Activated CD4-positive, alpha-beta T cell treated with anti-CD3 and anti-CD28 coated beads for 4 hours (primary cell): ENCODE measurements around the gene MCM5.
"Not testable (repeated sequence)": the region's sequence is repeated elsewhere in the genome, so short reads cannot be mapped to it uniquely, and the experiment has no call there.

Experiments
- DNase-seq, 2 donors: peaks; one replicate each; pipeline ENCODE4 v3.0.0-alpha.2; 2020

MCM5 gene

DNA sequence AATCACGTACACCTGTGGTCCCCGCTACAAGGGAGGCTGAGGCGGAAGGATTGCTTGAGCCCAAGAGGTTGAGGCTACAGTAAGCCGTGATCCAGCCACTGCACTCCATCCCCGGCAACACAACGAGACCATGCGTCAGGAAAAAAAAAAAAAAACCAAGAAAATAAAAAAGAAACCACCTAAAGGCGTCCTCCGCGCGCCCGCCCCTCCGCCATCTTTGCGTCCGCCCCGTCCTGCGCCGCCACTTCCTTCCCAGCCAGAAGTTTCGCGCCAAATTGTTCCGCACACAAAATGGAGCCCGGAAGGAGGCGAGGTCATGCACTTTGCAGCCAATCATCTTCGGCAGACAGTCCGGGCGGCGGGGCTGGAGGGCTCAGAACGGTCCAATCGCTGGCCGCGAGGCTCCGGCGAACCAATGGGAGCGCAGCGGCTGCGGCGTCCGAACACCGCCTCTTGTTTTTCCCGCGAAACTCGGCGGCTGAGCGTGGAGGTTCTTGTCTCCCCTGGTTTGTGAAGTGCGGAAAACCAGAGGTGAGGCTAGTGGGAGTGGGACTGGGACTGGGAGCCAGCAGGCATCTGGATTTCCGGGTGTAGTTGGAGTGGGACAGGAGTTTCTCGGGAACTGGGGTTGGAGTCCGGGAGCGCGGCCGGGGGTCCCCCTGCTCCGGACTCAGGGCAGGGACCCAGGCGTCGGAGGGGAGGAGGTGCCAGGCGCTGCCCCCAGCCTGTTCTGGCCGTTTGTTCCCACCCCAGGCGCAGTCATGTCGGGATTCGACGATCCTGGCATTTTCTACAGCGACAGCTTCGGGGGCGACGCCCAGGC, at the start of gene MCM5:
Gene MCM5, plus strand, starts transcription at position 463 of the 823 bp plus-strand sequence. Its CDS starts 299 bp downstream, at position 762.
- peak; percentile 96 for DNase-seq

DNA sequence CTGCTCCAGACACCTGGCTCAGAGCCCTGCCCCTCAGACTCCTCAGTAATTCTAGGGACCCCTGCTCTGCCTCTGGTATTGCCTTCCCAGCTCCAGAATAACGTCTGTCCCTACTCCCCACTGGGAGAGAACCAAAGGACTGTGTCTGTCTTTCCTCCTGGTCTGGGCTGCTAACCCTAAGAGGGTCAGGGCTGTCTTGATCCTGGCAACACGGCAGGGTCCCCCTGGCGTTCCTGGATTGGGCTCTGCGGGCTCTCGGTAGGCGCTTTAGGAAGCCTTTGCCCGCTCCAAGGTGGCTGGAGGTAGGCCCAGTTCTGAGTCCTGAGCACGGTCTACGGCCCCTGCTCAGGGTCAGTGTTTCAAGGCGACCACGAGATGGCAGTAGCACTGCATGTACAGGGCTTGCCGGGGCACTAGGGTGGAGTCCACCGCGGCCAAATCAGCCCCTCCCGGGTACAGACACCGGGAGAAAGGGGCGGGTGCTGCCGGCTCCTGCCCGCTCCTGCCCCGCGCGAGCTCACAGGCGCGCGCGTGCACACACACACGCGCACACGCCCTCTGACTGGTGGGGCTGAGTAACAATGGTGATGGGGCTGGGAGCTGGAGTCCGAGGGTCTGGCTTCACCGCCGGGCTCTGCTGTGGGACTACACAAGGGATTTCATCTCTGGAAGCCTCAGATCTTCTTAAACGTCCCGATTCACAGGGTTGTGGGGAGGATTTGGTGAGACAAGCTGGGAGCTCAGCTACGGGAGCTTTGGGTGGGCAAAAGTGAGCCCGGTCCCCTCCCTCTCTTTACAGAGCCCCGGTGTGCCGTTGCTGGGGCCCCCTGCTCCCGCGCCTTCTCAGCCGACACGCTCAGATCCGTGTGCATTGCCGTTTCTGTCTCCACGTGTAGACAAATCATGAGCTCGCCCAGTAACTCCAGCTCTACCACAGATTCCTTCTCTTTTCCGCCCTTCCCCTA, 49.1 kb upstream of the MCM5 start:
- peak; percentile 81 to 83 for DNase-seq

DNA sequence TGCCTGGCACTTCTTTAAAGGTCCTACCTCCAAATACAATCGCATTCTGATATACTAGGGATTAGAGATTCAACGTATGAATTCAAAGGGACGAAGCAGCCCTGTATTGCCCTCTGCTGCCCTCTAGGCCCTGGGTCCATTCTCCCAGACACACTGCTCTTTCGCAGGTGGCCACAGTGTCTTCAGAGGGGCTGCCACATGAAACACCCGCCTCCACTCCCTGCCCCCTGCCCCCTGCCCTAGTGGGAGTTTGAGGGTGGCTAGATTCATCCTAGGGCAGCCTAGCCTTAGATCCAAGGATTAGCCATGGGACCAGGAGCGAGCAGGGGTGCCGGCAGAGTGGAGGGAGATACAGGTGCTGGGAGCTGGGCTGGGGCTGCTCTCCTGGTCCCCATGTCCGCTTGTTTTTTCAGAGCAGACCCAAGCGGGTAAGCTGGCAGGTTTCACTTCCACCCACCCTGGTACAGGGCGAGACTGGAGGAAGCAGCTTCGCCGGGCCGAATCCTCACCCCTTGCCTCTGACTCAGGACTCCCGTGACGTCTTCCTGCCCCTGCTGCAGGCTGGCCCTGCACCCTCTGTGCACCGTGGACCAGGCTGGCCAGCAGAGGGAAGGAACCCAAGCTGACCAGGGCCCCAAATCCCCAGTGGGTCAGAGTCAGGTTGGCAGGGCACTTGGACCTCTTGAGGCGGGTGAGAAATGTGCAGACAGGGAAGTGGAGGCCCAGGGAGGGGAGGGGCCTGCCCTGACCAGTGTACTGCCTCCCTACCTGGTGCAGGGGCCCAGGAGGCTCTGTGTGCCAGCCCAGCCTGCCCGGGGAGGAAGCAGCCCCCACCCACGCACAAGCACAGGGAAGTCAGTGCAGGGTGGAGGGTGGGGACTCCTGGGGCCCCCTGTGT, 47.5 kb upstream of the MCM5 start:
- DNase-seq, result peak; percentile 39 to 55

DNA sequence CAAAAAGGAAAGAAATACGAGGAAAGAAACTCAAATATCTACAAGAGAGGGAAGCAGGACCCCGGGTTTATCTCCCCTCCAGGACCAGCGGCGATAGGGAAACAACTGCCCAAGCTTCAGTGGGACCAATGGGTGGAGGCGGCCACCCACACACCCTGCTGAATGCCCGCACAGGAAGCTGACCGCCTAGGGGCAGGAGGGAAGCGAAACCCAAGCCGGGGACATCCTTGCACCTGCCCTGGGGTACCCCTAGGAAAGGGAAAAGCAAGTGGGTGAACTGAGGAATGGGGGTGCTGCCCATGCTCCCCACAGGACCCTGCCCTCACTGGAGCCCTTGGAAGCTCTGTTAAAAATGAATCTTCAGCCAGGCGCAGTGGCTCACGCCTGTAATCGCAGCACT, 46.6 kb upstream of the MCM5 start:
- DNase-seq, result no peak

DNA sequence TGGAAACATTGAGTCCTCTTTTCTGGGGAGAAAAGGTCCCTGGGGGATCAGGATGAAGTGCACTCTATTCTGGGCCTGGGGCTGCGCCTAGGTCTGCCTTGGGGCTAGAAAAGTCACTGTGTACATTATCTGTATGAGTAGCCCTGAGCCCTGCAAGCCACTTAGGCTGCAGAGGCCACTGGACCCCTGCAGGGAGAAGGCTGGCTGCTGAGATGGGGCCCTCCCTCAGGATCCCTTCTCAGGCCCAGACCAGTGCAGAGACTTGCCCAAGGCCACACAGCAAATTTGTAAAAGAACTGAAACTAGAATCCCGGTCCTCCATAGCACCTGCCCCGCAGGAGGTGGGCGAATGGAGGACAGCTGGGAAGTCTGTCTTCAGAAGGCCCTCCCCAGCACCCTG, 45.9 kb upstream of the MCM5 start:
- DNase-seq, result no peak

DNA sequence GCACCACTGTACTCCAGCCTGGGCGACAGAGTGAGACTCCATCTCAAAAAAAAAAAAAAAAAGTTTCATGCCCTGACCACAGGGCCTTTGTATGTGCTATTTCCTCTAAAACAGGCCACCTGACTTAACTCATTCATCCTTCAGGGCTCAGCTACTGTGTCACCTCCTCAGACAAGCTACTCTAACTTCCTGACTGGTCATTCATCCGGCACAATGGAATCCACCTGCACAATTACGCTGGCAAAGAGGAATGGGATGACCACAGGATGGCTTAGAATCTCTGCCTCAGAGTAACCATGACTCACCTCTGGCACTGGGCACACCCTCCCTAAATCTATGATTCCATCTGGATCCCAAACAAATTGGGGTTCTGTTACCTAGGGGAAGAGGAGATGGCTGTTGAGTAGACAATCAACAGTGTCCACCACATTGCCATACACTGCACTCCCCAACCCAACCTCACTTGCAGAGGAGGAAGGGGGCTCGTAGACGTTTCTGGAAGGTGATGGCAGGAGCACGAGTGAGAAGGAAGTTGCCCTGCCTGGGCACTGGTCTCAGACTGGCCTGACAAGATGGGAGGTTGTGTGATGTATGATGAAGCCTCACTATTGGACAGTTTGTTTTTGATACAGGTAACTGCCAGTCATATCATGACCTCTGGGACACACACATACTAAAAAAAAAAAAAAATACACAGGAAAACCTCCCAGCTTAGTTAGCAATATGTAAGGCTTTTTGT, 41.9 kb upstream of the MCM5 start:
- no peak for DNase-seq

DNA sequence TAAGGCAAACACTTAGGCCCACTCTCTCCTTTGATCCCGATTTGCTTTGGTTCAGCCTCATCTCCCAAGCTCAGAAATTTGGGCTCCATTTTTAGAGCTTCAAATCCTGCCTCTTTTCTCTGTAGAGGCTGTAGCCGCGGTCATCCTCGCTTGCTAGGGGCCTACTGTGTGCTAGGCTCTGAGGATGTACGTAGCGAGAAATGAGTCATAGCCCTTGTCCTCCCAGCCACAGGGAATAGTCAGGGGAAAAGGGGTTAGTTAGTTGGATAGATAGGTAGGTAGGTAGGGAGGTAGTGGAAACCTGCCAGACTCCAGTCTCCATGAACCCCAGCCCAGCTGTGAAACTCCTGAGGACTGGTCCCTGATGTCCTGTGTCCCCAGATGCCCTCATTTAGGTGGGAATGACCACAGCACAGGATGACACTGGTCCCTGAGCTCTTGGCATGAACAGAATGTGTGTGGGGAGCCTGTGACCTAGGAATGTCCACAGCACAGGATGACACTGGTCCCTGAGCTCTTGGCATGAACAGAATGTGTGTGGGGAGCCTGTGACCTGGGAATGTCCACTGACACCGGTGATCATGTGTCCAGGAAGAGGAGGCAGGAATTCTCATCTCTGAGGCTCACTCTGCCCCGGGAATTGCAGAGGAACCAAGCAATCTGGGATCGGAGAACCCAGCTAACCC, 40.4 kb upstream of the MCM5 start:
- DNase-seq, result no peak

DNA sequence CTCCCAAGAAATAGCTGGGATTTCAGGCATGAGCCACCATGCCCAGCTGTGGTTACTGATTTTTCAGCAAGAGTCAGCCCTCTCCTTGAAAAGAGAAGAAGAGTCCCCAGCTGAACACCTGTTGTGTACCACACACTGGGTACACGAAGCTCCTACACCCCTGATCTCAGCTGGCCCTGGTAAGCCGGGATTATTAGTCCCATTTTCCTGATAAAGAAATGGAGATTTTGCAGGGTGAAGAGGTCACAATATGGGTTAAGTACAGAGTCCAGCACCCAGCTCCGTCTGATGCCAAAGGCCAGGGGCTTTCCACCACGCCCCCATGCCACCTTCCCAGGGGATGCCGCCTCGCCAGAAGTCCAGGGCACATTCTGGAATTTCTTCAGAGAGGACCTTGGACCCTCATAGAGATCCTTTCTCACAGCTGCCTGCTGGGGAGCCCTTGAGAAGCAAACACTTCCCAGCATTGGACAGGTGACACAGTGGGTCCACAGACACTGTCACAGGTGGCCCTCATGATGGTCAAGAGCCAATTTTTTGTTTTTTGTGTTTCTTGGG, 38.9 kb upstream of the MCM5 start:
- no peak for DNase-seq

DNA sequence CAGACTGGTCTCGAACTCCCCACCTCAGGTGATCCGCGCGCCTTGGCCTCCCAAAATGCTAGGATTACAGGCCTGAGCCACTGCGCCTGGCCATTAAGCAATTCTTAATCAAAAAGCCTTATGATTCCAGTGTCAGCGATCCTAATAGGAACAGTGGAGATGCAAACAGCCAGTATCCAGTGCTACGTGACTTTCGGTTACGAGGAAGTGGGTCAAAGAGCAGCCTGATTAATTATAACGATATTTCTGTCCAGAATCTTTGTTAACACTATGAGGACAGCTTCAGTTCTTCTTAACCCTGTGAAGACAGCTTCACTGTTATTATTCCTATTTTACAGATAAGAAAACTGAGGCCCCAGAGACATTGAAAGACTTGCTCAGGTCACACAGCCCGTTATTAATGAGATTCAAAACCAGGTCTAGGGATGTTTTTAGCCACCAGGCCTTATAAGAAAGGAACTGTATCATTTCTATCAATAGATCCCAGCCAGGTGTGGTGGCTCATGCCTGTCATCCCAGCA, 36.3 kb upstream of the MCM5 start:
- DNase-seq, result no peak

DNA sequence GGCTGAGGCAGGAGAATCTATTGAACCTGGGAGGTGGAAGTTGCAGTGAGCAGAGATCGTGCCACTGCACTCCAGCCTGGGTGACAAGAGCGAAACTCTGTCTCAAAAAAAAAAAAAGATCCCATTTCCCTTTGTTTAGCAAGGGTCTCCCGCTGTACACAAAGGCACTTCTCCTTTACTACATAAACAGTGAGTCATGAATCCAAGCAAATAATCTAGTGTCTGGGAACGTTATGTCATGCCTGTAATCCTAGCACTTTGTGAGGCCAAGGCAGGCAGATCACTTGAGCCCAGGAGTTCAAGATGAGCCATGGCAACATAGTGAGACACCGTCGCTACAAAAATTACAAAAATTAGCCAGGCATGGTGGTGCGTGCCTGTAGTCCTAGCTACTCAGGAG, 35.7 kb upstream of the MCM5 start:
- not testable (repeated sequence) for DNase-seq

DNA sequence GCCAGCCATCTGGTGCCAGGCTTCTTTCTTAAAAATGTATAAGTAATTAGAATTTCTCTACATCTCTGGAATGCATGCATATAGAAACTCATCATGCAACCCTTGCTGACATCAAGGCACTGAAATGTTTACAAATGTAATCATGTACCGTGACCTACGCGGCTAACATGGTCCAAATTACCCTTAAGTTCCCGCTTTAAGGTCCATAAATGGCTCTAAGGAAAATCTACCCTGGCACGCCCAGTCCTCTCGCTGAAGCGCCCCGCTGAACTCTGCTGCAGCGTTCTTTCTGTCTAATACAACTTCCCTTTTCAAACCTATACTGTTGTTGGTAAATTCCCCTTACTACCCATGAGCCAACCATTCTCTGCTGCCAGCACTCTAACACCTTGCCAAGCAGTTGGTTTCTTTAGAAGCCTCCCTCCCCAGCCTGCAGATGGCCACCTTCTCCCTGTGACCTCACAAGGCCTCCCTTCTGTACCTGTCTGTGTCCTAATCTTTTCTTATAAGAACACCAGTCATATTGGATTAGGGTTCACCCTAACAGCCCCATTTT, 32.5 kb upstream of the MCM5 start:
- no peak for DNase-seq

DNA sequence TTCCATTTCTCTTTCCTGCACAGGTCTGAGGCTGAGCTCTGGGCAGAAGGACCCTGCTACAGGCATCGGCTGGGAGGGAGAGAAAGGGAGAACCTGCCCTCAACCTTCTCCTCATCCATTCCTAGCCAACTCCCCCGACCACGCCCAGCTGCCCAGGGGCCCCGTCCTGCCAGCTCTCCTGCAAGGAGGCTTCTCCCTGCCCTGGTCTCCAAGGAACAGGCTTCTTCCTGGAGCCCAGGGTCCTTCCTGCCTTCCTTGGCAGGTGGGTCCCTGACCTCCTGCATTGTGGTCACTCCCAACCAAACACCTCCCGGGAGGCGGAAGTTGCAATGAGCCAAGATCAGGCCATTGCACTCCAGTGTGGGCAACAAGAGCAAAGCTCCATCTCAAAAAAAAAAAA, 31.6 kb upstream of the MCM5 start:
- DNase-seq, result no peak

DNA sequence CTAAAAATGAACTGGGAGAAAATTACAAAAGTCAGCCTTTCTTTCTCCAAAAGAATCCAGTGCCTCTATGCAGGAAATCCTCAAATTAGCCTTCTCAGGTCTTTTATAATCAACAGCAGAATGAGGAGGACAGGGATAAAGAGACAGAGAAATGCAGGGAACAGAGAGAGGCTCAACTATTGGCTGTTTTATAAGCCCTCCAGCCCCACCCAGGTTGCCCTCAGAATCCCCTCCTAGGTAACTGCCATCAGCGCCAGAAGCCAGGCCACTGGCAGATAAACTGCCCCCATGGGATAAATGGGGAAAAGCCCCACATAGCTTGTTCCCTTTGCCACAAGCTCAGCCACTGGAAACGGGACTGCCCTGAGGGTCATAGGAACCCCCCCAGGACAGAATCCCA, 29.9 kb upstream of the MCM5 start:
- DNase-seq, result no peak

DNA sequence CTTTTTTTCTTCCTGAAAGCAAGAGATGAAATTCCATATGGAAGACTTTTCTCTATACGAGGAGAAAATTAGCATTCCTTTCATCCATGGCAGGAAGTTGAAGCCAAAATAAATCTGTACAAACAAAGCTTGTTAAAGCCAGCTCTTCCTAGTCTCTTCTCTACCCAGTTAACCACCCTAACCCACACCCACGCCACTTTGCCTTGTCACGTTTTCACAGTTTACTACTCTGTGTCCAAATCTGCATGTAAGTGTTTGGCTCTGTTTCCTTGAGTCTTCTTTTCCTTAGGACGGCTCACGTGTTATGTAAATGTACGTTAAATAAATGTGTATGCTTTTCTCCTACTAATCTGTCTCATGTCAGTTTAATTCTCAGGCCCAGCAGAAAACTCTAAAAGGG, 26.2 kb upstream of the MCM5 start:
- no peak for DNase-seq

DNA sequence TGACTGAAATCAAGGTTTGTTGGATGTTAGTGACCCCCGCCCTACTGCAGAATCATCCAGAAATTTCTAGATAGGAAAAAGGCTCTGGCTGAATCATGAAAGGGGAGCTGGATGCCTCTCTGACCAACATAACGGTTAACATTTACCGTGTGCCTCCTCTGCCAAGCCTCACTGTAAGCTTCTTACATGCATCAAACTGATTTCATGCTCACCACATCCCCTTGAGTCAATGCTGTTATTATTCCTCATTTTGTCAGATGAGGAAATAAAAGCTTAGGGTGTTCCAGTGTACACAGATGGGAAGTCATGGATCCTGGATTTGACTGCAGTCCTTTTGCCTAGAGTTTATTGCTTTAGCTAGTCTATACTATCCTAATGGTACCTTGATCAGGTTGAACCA, 24.9 kb upstream of the MCM5 start:
- DNase-seq, result no peak

DNA sequence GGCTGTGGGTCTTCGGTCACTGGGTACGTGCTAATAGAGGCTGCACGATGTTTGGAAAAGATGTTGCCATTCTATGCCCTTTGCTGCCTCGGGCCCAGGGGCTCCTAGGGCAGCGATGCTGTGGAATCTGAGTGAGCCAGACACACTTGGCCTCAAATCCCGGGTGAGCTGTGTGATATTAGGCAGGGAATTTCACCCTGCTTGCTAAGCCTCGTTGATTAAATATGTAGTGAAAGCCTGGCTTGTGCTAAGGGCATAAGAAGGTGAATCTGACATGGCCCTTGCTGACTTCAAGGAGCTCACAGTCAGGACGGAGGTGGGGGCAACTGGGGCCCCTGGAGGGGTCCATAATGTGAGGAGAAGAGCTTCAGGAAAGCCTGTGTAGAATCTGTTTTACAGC, 24.4 kb upstream of the MCM5 start:
- no peak for DNase-seq

DNA sequence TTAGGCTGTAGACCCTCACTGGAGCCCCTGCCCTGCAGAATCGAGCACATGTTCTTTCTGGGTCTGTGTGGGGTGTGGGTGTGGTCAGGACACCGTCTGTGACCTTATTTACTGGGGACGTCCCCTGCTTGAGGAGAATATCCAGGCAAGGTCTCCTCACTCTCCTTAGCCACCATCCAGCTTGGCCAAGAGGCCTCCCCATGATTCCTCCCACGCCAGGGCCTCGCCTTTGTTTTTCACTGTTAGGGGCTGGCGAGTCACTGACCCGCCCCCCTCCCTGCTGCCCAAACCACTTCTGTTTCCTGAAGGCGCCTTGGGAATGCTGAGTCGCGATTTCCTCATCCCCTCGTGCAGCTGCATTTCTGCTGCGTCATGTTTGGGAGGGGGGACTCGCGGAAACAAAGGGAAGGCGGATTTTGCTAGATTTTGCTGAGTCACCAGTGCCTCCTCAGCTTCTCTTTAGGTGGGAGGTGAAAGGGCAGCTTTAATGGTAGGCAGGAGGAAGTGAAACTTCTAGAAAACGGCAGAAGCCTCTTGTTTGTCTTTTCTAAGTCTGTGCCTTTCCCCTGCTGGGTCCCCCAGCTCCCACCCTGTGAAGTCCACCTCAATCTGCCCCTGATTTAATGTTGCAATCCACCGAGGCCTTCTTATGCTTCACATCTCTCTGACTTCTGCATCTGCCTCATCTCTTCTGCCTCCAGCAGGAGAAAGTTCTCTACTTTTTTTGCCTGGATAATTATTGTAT, 23.0 kb upstream of the MCM5 start:
- peak; percentile 24 to 38 for DNase-seq

DNA sequence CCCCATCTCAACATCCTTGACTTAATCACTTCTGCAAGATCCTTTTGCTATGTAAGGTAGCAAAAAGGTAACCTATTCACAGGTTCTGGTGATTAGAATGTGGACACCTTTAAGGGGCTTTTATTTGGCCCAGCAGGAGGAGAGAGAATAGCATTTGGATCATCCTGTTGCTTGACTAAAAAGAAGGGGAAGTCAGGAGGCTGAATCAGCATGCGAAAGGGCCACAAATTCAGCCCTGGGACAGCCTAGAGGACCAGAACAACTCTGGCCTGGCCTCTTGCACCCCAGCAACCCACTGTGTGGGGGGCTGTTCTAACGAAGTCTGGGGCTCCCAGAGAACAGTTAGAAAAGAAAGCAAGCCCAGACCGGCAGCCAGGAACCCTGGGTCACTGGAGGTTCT, 22.2 kb upstream of the MCM5 start:
- no peak for DNase-seq

DNA sequence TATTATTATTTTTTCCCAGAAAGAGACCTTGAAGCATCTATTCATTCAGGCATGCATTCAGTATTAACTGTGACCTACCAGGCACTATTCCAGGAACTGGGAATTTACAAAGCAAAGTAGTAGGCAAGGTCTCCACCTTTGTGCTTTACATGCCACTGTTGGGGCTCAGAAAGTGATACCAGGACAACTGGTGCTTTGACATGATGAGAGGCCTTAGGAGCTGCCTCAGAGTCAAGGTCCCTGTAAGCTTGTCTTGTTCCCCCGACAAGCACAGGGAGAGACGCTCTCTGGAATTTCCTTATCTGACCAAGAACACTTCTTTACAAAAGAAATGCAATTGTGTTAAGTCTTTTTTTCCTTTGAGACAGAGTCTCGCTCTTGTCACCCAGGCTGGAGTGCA, 21.3 kb upstream of the MCM5 start:
- DNase-seq, result no peak
